GM21717 (cell line): ENCODE data around the gene KLHL1.

ENCODE experiments used
- ATAC-seq: cut with Tn5 transposase; IDR thresholded peaks from one replicate; pipeline ENCODE4 v1.9.1; 2021; ENCODE audit warnings: mild to moderate bottlenecking, moderate library complexity; ENCODE audit not compliant: unreplicated experiment

KLHL1 gene

DNA sequence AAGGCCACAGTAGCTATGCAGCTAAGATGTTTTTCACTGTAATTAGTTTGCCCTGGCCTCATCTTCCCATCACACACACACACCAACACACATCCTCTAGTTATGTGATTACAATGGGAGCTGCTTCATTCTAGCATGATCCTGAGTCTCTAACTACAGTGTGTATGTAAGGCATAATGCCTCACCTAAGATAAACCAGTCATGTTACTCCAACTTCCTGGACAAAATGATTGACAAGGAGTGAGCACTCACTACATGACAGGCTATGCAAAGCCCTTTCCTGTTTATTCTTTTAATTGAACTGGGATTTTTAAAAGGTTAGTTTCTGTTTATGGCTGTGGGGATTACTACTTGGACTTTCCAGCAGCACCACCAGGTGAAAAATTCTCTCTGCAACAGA, 401.4 kb downstream of the KLHL1 start:
- ATAC-seq, result no peak

DNA sequence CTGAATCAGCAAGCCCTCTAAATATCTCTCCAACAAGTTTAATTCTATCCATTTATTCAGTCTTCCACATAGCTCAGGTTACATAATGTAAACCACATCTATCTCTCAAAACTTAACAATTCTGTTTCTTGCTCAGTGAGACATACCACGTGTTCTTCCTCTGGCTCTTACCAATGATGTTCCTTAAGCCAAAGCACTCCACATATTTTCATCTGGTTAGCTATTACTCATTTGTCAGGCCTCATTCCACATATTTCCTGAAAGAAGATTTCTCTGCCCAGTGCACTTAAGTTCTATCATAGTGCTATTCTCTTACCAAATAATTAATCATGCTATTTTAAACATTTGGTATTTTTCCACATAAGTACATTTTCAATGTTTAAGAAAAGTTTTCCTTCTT, 403.9 kb downstream of the KLHL1 start:
- no peak for ATAC-seq

DNA sequence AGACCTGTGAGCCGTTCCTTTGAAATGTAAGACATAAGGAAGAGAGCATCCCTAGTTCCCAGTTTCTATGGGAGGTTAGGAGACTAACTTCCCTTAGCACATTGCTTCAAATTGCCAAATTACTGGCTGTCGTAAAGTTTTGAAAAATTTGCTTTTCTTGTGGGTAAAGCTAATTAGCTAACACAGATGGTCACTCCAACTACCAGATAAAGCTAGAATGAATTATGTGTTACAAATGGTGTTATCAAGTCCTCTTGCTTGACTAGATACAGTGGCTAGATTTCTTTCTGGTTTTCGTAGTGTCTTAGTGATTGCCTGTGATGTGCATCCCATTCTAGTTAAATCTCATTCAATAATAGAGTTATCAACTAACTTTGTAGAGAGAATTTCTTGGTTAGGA, 417.3 kb downstream of the KLHL1 start:
- ATAC-seq, result no peak

DNA sequence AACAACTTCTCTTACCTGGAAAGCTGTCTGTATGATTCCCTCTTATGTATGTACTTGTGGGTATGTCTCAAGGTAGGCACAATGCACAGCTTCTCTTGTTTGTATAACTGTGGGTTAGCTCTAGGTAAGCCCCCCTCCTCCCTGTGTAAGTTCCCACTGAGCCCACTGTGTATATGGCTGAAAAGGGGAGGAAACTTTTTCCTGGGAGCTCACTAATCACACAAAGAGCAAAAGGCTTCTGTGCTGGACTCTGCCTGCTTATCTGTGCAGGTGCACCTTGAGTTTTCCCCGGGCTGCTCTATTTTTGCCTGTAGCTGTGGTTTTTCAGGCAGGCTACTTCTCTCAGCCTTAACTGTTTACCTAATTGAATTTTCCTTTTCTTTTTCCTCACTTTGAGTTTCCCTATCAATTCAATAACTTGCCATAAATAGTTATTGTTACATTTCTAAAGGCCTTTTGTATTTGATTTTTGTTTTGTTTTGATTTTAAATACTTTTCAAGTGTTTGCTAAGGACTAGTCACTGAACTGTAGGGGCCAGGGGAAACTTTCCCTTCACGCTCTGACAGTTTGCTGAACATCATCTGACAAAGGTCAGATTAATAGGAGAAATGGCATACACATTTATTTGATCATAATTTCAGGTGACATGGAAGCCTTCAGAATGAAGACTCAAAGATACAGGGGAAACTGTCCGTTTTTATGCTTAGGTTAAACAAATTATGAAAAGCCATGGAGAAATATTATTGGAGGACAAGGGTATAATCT, 424.1 kb downstream of the KLHL1 start:
- peak; percentile 59 for ATAC-seq

DNA sequence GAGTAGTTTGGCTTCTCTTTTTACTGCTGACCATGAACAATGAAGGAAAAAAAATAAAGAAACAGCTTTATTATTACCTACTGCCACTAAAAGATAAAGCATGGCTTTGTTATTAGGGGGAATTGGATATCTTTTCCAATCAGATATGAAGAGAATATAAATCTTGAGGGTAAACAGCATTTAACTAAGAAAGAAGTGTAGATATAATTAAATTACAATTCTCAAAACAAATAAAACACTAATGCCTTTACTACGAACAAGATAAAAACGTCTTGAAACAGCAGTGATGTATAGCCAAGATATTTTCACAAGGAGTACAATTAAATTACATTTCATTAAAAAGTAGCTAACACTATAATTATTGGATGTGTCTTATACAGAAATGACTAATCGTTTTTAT, 426.5 kb downstream of the KLHL1 start:
- ATAC-seq, result no peak

DNA sequence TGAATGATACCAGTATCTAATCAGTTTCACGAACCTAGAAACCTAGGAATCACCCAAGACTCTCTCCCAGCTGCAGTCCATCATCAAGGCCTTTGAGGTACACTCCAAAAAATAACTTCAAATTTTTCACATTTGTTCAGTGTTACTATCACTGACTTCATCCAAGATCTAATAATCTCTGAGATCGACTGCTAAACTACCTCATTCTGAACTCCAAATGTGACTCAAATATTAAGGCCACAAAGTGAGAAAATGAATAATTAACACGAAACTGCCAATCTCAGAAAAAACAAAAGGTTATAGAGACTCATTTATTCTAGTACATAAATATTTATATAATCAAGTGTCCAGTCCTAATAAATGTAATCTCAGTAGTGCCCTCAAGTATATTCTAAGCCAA, 430.9 kb downstream of the KLHL1 start:
- no peak for ATAC-seq

DNA sequence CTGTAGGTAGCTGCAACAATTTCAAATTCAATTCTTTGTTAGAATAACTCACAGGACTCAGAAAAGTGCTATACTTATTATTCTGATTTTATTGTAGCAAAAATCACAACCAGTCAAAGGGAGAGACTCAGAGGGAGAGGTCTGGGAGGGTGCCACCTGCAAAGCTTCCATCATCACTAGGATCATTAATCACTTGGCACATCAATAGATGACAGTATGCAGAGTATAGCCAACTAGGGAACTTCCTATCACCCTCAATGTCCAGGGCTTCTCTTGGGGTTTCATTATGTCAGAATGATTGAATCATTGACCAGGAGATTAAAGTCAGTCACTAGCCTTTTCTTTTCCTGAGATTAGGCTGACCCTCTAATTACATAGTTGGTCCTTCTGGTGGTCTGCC, 432.0 kb downstream of the KLHL1 start:
- no peak for ATAC-seq

DNA sequence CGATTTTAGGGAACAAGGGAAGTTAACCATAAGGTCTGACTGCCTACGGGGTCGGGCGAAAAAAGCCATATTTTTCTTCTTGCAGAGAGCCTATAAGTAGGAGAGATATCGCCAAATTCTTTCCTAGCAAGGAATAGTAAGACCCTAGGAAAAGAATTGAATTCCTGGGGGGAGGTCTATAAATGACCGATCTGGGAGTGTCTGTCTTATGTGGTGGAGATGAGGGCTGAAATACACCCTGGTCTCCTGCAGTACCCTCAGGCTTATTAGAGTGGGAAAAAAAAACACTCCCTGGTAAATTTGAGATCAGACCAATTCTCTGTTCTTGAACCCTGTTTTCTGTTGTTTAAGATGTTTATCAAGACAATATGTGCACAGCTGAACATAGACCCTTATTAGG, 448.1 kb downstream of the KLHL1 start:
- ATAC-seq, result no peak

DNA sequence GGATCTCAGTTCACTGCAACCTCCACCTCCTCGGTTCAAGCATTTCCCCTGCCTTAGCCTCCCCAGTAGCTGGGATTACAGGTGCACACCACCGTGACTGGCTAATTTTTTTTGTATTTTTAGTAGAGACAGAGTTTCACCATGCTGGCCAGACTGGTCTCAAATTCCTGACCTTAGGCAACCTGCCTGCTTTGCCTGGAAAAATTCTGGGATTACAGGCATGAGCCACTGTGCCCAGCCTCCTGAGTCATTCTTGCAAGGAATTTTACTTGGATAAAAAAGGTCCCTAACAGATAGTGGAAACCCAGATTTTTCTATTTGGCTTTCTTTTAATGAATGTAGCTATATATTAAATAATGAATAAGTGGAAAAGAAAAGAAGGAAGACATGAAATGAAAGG, 450.6 kb downstream of the KLHL1 start:
- no peak for ATAC-seq

DNA sequence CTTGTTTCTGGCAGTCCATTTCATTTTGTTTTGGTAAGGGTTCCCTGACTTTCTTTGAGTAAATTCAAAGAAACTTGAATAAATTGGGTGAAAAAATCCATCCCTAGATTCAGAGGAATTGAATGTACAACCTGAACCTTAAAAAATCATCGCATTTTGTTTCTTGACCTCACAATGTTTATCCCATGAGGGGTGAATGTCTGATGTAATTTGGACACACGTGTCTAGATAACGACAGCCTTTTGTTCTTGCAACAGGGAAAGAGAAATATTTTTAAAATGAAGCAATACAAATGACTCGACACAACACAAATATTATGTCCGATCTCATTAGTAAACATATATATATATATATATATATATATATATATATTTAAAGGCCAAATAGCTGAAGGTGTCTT, 453.9 kb downstream of the KLHL1 start:
- ATAC-seq, result no peak
